ENCODE data around the gene PCLAF.

DNA sequence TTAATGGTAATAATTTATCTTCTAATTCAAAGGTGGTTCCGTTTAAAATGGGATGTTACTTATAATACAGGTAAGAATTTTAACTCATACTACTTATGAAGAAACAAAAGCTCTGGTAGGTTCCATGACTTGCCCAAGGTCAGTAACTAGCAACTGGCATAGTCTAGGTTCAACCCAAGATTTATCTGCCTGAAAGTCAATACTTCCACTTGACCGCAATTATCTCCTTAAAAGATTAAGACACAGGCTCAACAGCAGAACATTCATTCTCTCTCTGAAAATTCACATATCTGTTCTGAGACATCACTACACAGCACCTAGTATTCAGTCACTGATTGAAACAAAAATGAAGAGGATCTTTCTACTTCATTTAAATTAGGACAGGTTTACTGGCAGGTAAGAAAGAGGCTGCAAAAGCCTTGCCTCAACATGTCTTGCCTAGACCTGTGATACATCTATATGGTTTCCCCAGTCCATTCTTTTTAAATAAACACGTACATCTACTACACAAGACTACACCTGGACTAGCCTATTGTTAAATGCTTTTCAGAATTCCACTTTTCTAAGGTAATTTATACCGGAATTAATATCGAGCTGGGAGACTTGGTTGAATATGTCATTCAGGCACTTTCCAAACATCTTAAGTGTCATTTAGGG lies 26.4 kb downstream of the PCLAF start:
- TF ChIP-seq CTCF (IDR thresholded peaks at IDR 0.05; ENCODE audit: low read depth, low read length, poor library complexity, severe bottlenecking) (no peak), EZH2phosphoT487 (IDR thresholded peaks at IDR 0.05; ENCODE audit: borderline replicate concordance, low read length) (no peak)
